HepG2 (cell line): ENCODE data around the gene TEKT3.

Experiments
- CTCF ChIP-seq: sonication (generic); formaldehyde crosslinking; IDR thresholded peaks from 2 replicates; pipeline ENCODE4 v1.5.0; 2020; ENCODE audit warnings: mild to moderate bottlenecking, missing genetic modification reagents, moderate library complexity
- ETV6 ChIP-seq: sonication (generic); formaldehyde crosslinking; conservative IDR thresholded peaks from 2 replicates; pipeline ENCODE4 v1.4.0; 2020; ENCODE audit warnings: missing genetic modification reagents
- MTF1 ChIP-seq: sonication (generic); formaldehyde crosslinking; IDR thresholded peaks from 2 replicates; pipeline ENCODE4 v1.5.0; 2020; ENCODE audit warnings: missing genetic modification reagents
- NCOR1 ChIP-seq: fragments of 200-600 bp; sonication (generic); IDR thresholded peaks from 2 replicates; pipeline ENCODE4 v1.7.0; 2017; ENCODE audit warnings: antibody characterized with exemption, low read length, borderline replicate concordance
- POLR2AphosphoS5 ChIP-seq: IDR thresholded peaks from 2 replicates; pipeline ENCODE4 v1.6.1; 2012; ENCODE audit warnings: low read depth, low read length
- TBL1XR1 ChIP-seq: fragments of 150-350 bp; IDR thresholded peaks from 2 replicates; pipeline ENCODE4 v1.6.1; 2014; ENCODE audit warnings: borderline replicate concordance, low read length; ENCODE audit not compliant: partially characterized antibody
- TCF12 ChIP-seq, 2 experiments: fragments of 450-650 bp in 1 of 2; sonication (generic) in 1 of 2; formaldehyde crosslinking in 1 of 2; IDR thresholded peaks; 2 replicates each; pipeline versions ENCODE4 v1.6.1 to v1.8.0; 2017 to 2022; ENCODE audit warnings: antibody characterized with exemption in 1 of 2, mild to moderate bottlenecking in 1 of 2, missing genetic modification reagents in 1 of 2, moderate library complexity in 1 of 2
- TCF7 ChIP-seq: sonication (generic); IDR thresholded peaks from 2 replicates; pipeline ENCODE4 v1.6.1; 2016; ENCODE audit warnings: antibody characterized with exemption, low read depth
- ZBTB7A ChIP-seq: sonication (generic); formaldehyde crosslinking; IDR thresholded peaks from 2 replicates; pipeline ENCODE4 v1.8.0; 2022; ENCODE audit warnings: mild to moderate bottlenecking, missing genetic modification reagents
- ZBTB8A ChIP-seq: sonication (generic); formaldehyde crosslinking; IDR thresholded peaks from 2 replicates; pipeline ENCODE4 v1.4.0; 2020; ENCODE audit warnings: mild to moderate bottlenecking, low read depth, missing genetic modification reagents, borderline replicate concordance
- TF ChIP-seq, protein P1 (sequence below): sonication (generic); formaldehyde crosslinking; IDR thresholded peaks from 2 replicates; pipeline ENCODE4 v1.8.0; 2023; ENCODE audit warnings: mild to moderate bottlenecking, missing genetic modification reagents
- TF ChIP-seq, protein P2 (sequence below): sonication (generic); formaldehyde crosslinking; IDR thresholded peaks from 2 replicates; pipeline ENCODE4 v1.4.0; 2020; ENCODE audit warnings: missing genetic modification reagents, mild to moderate bottlenecking, borderline replicate concordance
- TF ChIP-seq, protein P3 (sequence below): sonication (generic); formaldehyde crosslinking; IDR thresholded peaks from 2 replicates; pipeline ENCODE4 v1.4.0; 2020; ENCODE audit warnings: mild to moderate bottlenecking, missing genetic modification reagents
- TF ChIP-seq, protein P4 (sequence below): IDR thresholded peaks from 2 replicates; pipeline ENCODE4 v1.6.1; 2012; ENCODE audit warnings: low read depth, low read length, improper control_type of control experiment

DNA sequence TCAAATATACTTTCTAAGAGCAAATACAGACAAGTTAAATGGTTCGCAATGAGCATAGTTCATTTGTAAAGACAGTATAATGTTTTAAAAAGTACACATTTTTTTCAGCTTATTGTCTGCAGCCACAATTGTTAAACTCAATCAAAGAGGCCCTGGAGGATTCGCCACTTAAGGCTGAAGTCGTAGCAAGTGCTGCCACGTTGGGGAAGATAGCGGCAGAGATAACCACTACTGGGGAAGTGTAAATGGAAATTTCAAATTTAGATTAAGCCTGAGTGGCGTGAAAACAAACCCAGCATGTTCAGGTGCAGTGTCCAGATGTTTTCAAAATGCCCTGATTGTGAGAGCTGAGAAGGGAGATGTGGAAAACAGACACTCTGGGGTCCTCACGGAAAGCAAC lies 84.7 kb downstream of the TEKT3 start:
- TF ChIP-seq NCOR1 (no peak), POLR2AphosphoS5 (no peak), TCF7 (no peak), ETV6 (CRISPR knock-in tag) (no peak), CTCF (CRISPR knock-in tag) (no peak), TBL1XR1 (no peak), TCF12 (IDR thresholded peaks at IDR 0.05) (no peak), TCF12 (CRISPR knock-in tag; IDR thresholded peaks at IDR 0.05) (no peak), ZBTB7A (CRISPR knock-in tag) (no peak), MTF1 (no peak), ZBTB8A (CRISPR knock-in tag) (no peak)
- TF ChIP-seq, protein P1, sequence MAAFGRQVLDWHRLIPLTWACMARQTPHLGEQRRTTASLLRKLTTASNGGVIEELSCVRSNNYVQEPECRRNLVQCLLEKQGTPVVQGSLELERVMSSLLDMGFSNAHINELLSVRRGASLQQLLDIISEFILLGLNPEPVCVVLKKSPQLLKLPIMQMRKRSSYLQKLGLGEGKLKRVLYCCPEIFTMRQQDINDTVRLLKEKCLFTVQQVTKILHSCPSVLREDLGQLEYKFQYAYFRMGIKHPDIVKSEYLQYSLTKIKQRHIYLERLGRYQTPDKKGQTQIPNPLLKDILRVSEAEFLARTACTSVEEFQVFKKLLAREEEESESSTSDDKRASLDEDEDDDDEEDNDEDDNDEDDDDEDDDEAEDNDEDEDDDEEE (CRISPR knock-in tag): no peak
- TF ChIP-seq, protein P2, sequence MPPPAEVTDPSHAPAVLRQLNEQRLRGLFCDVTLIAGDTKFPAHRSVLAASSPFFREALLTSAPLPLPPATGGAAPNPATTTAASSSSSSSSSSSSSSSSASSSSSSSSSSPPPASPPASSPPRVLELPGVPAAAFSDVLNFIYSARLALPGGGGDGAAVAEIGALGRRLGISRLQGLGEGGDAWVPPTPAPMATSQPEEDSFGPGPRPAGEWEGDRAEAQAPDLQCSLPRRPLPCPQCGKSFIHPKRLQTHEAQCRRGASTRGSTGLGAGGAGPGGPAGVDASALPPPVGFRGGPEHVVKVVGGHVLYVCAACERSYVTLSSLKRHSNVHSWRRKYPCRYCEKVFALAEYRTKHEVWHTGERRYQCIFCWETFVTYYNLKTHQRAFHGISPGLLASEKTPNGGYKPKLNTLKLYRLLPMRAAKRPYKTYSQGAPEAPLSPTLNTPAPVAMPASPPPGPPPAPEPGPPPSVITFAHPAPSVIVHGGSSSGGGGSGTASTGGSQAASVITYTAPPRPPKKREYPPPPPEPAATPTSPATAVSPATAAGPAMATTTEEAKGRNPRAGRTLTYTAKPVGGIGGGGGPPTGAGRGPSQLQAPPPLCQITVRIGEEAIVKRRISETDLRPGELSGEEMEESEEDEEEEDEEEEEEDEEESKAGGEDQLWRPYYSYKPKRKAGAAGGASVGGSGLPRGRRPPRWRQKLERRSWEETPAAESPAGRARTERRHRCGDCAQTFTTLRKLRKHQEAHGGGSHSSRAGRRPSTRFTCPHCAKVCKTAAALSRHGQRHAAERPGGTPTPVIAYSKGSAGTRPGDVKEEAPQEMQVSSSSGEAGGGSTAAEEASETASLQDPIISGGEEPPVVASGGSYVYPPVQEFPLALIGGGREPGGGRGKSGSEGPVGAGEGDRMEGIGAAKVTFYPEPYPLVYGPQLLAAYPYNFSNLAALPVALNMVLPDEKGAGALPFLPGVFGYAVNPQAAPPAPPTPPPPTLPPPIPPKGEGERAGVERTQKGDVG: no peak
- TF ChIP-seq, protein P3, sequence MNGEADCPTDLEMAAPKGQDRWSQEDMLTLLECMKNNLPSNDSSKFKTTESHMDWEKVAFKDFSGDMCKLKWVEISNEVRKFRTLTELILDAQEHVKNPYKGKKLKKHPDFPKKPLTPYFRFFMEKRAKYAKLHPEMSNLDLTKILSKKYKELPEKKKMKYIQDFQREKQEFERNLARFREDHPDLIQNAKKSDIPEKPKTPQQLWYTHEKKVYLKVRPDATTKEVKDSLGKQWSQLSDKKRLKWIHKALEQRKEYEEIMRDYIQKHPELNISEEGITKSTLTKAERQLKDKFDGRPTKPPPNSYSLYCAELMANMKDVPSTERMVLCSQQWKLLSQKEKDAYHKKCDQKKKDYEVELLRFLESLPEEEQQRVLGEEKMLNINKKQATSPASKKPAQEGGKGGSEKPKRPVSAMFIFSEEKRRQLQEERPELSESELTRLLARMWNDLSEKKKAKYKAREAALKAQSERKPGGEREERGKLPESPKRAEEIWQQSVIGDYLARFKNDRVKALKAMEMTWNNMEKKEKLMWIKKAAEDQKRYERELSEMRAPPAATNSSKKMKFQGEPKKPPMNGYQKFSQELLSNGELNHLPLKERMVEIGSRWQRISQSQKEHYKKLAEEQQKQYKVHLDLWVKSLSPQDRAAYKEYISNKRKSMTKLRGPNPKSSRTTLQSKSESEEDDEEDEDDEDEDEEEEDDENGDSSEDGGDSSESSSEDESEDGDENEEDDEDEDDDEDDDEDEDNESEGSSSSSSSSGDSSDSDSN (CRISPR knock-in tag): no peak
- TF ChIP-seq, protein P4, sequence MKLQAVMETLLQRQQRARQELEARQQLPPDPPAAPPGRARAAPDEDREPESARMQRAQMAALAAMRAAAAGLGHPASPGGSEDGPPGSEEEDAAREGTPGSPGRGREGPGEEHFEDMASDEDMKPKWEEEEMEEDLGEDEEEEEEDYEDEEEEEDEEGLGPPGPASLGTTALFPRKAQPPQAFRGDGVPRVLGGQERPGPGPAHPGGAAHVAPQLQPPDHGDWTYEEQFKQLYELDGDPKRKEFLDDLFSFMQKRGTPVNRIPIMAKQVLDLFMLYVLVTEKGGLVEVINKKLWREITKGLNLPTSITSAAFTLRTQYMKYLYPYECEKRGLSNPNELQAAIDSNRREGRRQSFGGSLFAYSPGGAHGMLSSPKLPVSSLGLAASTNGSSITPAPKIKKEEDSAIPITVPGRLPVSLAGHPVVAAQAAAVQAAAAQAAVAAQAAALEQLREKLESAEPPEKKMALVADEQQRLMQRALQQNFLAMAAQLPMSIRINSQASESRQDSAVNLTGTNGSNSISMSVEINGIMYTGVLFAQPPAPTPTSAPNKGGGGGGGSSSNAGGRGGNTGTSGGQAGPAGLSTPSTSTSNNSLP: no peak
